Activated naive CD8-positive, alpha-beta T cell treated with anti-CD3 and anti-CD28 coated beads for 36 hours (primary cell): ENCODE measurements around the gene TSPAN11. TPM values are rescaled to one million over a fixed set of nuclear protein-coding genes. Genes with fewer than 3 reads are reported as not detected.

Source experiments
- DNase-seq: peaks from one replicate; pipeline ENCODE4 v3.0.0; 2021
- H3K27ac Mint-ChIP-seq: one replicate; pipeline ENCODE4 v1.8.0; 2022; ENCODE audit warnings: mild to moderate bottlenecking, moderate library complexity, mixed read lengths
- H3K27me3 Mint-ChIP-seq: one replicate; pipeline ENCODE4 v1.8.0; 2022; ENCODE audit warnings: mild to moderate bottlenecking, mixed read lengths
- H3K36me3 Mint-ChIP-seq: one replicate; pipeline ENCODE4 v1.8.0; 2021; ENCODE audit warnings: mild to moderate bottlenecking, mixed read lengths
- H3K4me1 Mint-ChIP-seq: one replicate; pipeline ENCODE4 v1.8.0; 2021; ENCODE audit warnings: mixed read lengths
- H3K4me3 Mint-ChIP-seq: one replicate; pipeline ENCODE4 v1.8.0; 2022; ENCODE audit warnings: mild to moderate bottlenecking, moderate library complexity, mixed read lengths
- H3K9me3 Mint-ChIP-seq: one replicate; pipeline ENCODE4 v1.8.0; 2022; ENCODE audit warnings: mixed read lengths
- total RNA-seq, 2 experiments: library from RNA; stranded (reverse); gene quantifications; one replicate each; pipeline ENCODE4 v1.2.3, GENCODE V29; 2021

The TSPAN11 gene
- total RNA-seq, 2 experiments from 2014 or later, result not detected

GRCh38 chr12:30976206-30976605 lies 49.7 kb downstream of the TSPAN11 start:
- DNase-seq, result no peak

GRCh38 chr12:30977124-30977523 lies 50.6 kb downstream of the TSPAN11 start:
- peaks cover 5% of the 10 kb centered on the region for H3K27me3 Mint-ChIP-seq
- H3K9me3 Mint-ChIP-seq, result no peaks in the 10 kb centered on the region
- no peaks in the 10 kb centered on the region for H3K36me3 Mint-ChIP-seq
- no peaks in the 10 kb centered on the region for H3K4me1 Mint-ChIP-seq
- H3K27ac Mint-ChIP-seq, result no peak overlapping the region
- no peak for DNase-seq
- no peak overlapping the region for H3K4me3 Mint-ChIP-seq

More at GRCh38 chr12:30976206-30976605, 49.7 kb downstream of the TSPAN11 start:
- no peaks in the 10 kb centered on the region for H3K36me3 Mint-ChIP-seq
- H3K9me3 Mint-ChIP-seq, result no peaks in the 10 kb centered on the region
- H3K27me3 Mint-ChIP-seq, result peaks cover 7% of the 10 kb centered on the region
- no peak overlapping the region for H3K27ac Mint-ChIP-seq
- H3K4me3 Mint-ChIP-seq, result no peak overlapping the region
- no peaks in the 10 kb centered on the region for H3K4me1 Mint-ChIP-seq

GRCh38 chr12:30977537-30978349 lies 51.2 kb downstream of the TSPAN11 start:
- H3K36me3 Mint-ChIP-seq, result no peaks in the 10 kb centered on the region

GRCh38 chr12:30978639-30979038 lies 52.1 kb downstream of the TSPAN11 start:
- no peaks in the 10 kb centered on the region for H3K4me1 Mint-ChIP-seq
- no peak for DNase-seq
- H3K36me3 Mint-ChIP-seq, result no peaks in the 10 kb centered on the region
- H3K27ac Mint-ChIP-seq, result no peak overlapping the region
- H3K9me3 Mint-ChIP-seq, result no peaks in the 10 kb centered on the region
- no peak overlapping the region for H3K4me3 Mint-ChIP-seq
- H3K27me3 Mint-ChIP-seq, result peaks cover 4% of the 10 kb centered on the region

More at GRCh38 chr12:30977537-30978349, 51.2 kb downstream of the TSPAN11 start:
- Mint-ChIP-seq H3K4me3 (no peak overlapping the region), H3K27me3 (peaks cover 4% of the 10 kb centered on the region), H3K4me1 (no peaks in the 10 kb centered on the region), H3K9me3 (no peaks in the 10 kb centered on the region), H3K27ac (no peak overlapping the region)
- DNase-seq, result no peak

GRCh38 chr12:30979371-30980259 lies 53.1 kb downstream of the TSPAN11 start:
- H3K4me3 Mint-ChIP-seq, result no peak overlapping the region
- no peaks in the 10 kb centered on the region for H3K4me1 Mint-ChIP-seq
- H3K9me3 Mint-ChIP-seq, result no peaks in the 10 kb centered on the region
- no peak for DNase-seq
- H3K27ac Mint-ChIP-seq, result no peak overlapping the region
- no peaks in the 10 kb centered on the region for H3K36me3 Mint-ChIP-seq
- H3K27me3 Mint-ChIP-seq, result peaks cover 4% of the 10 kb centered on the region

- Mint-ChIP-seq H3K4me1 (no peaks in the 10 kb centered on the region), H3K27me3 (peaks cover 4% of the 10 kb centered on the region), H3K27ac (no peak overlapping the region), H3K4me3 (no peak overlapping the region), H3K36me3 (no peaks in the 10 kb centered on the region), H3K9me3 (no peaks in the 10 kb centered on the region)
- no peak for DNase-seq
Measured at GRCh38 chr12:30980955-30981662, 54.6 kb downstream of the TSPAN11 start.

GRCh38 chr12:30982413-30982812 lies 55.9 kb downstream of the TSPAN11 start:
- Mint-ChIP-seq H3K27ac (no peak overlapping the region), H3K9me3 (no peaks in the 10 kb centered on the region), H3K4me3 (no peak overlapping the region), H3K36me3 (no peaks in the 10 kb centered on the region), H3K4me1 (no peaks in the 10 kb centered on the region), H3K27me3 (peaks cover 4% of the 10 kb centered on the region)
- no peak for DNase-seq

- peak; percentile 33 for DNase-seq
- no peaks in the 10 kb centered on the region for H3K4me1 Mint-ChIP-seq
- H3K9me3 Mint-ChIP-seq, result no peaks in the 10 kb centered on the region
- no peaks in the 10 kb centered on the region for H3K36me3 Mint-ChIP-seq
- H3K4me3 Mint-ChIP-seq, result no peak overlapping the region
- no peak overlapping the region for H3K27ac Mint-ChIP-seq
- no peaks in the 10 kb centered on the region for H3K27me3 Mint-ChIP-seq
Measured at GRCh38 chr12:30985814-30986452, 59.4 kb downstream of the TSPAN11 start.

- Mint-ChIP-seq H3K4me3 (no peak overlapping the region), H3K4me1 (no peaks in the 10 kb centered on the region), H3K27ac (no peak overlapping the region), H3K27me3 (no peaks in the 10 kb centered on the region), H3K9me3 (no peaks in the 10 kb centered on the region), H3K36me3 (no peaks in the 10 kb centered on the region)
- DNase-seq, result no peak
Measured at GRCh38 chr12:30988086-30988485, 61.5 kb downstream of the TSPAN11 start.

GRCh38 chr12:30988646-30989286 lies 62.2 kb downstream of the TSPAN11 start:
- no peak for DNase-seq
- no peaks in the 10 kb centered on the region for H3K9me3 Mint-ChIP-seq
- no peak overlapping the region for H3K4me3 Mint-ChIP-seq
- no peaks in the 10 kb centered on the region for H3K27me3 Mint-ChIP-seq
- no peaks in the 10 kb centered on the region for H3K36me3 Mint-ChIP-seq
- H3K27ac Mint-ChIP-seq, result no peak overlapping the region
- H3K4me1 Mint-ChIP-seq, result no peaks in the 10 kb centered on the region

GRCh38 chr12:30989754-30990153 lies 63.2 kb downstream of the TSPAN11 start:
- DNase-seq, result peak; percentile 23
- Mint-ChIP-seq H3K27ac (no peak overlapping the region), H3K27me3 (no peaks in the 10 kb centered on the region), H3K36me3 (no peaks in the 10 kb centered on the region), H3K4me3 (no peak overlapping the region), H3K4me1 (no peaks in the 10 kb centered on the region), H3K9me3 (no peaks in the 10 kb centered on the region)

- H3K4me1 Mint-ChIP-seq, result no peaks in the 10 kb centered on the region
- H3K36me3 Mint-ChIP-seq, result no peaks in the 10 kb centered on the region
- H3K9me3 Mint-ChIP-seq, result no peaks in the 10 kb centered on the region
- no peak overlapping the region for H3K4me3 Mint-ChIP-seq
- no peak for DNase-seq
- no peak overlapping the region for H3K27ac Mint-ChIP-seq
- H3K27me3 Mint-ChIP-seq, result no peaks in the 10 kb centered on the region
Measured at GRCh38 chr12:30990316-30990715, 63.8 kb downstream of the TSPAN11 start.

GRCh38 chr12:30990776-30991175 lies 64.2 kb downstream of the TSPAN11 start:
- no peak overlapping the region for H3K4me3 Mint-ChIP-seq
- no peak overlapping the region for H3K27ac Mint-ChIP-seq
- H3K27me3 Mint-ChIP-seq, result no peaks in the 10 kb centered on the region
- no peaks in the 10 kb centered on the region for H3K36me3 Mint-ChIP-seq
- H3K9me3 Mint-ChIP-seq, result no peaks in the 10 kb centered on the region
- no peak for DNase-seq
- H3K4me1 Mint-ChIP-seq, result no peaks in the 10 kb centered on the region

GRCh38 chr12:30991466-30991865 lies 64.9 kb downstream of the TSPAN11 start:
- DNase-seq, result no peak
- Mint-ChIP-seq H3K4me1 (no peaks in the 10 kb centered on the region), H3K27ac (no peak overlapping the region), H3K36me3 (no peaks in the 10 kb centered on the region), H3K27me3 (no peaks in the 10 kb centered on the region), H3K9me3 (no peaks in the 10 kb centered on the region), H3K4me3 (no peak overlapping the region)
